ENCODE results near the gene VGF. TPM values are rescaled to one million over a fixed set of nuclear protein-coding genes. Genes with fewer than 3 reads are reported as not detected.

The VGF gene
- total RNA-seq, 1 donor from 2014 or later = not detected

- Histone ChIP-seq H3K36me3 (ENCODE audit: control insufficient read depth in 3 of 3, insufficient read depth in 3 of 3, low read length in 3 of 3) (peaks cover 17 to 30% (median 20%) of the 10 kb centered on the region in 3 donors), H3K9ac (ENCODE audit: low read depth in 1 of 3, low read length in 3 of 3) (no peak overlapping the region), H3K27me3 (ENCODE audit: control insufficient read depth in 3 of 3, insufficient read depth in 3 of 3, low read length in 3 of 3) (peaks cover 37 to 46% (median 37%) of the 10 kb centered on the region in 3 donors), H3K4me3 (ENCODE audit: low read length in 3 of 3) (no peak overlapping the region), H3K4me1 (ENCODE audit: control insufficient read depth in 3 of 3, insufficient read depth in 3 of 3, low read length in 3 of 3) (peaks cover 9 to 18% (median 14%) of the 10 kb centered on the region in 3 donors), H3K9me3 (ENCODE audit: control insufficient read depth in 3 of 3, low read length in 3 of 3) (no peaks in the 10 kb centered on the region), H3K27ac (ENCODE audit: low read depth, low read length) (no peak overlapping the region)
These were observed 4.5 kb downstream of the VGF start for GRCh38 chr7:101160910-101161309.

- no peak overlapping the region for H3K9ac ChIP-seq (ENCODE audit: low read depth in 1 of 3, low read length in 3 of 3)
- peaks cover 28 to 38% (median 29%) of the 10 kb centered on the region in 3 donors for H3K27me3 ChIP-seq (ENCODE audit: control insufficient read depth in 3 of 3, insufficient read depth in 3 of 3, low read length in 3 of 3)
- H3K4me1 ChIP-seq (ENCODE audit: control insufficient read depth in 3 of 3, insufficient read depth in 3 of 3, low read length in 3 of 3) = peaks cover 11 to 18% (median 17%) of the 10 kb centered on the region in 3 donors
- peaks cover 17 to 30% (median 20%) of the 10 kb centered on the region in 3 donors for H3K36me3 ChIP-seq (ENCODE audit: control insufficient read depth in 3 of 3, insufficient read depth in 3 of 3, low read length in 3 of 3)
- H3K4me3 ChIP-seq (ENCODE audit: low read length in 3 of 3) = no peak overlapping the region
- H3K9me3 ChIP-seq (ENCODE audit: control insufficient read depth in 3 of 3, low read length in 3 of 3) = no peaks in the 10 kb centered on the region
- H3K27ac ChIP-seq (ENCODE audit: low read depth, low read length) = no peak overlapping the region
These were observed 5.4 kb downstream of the VGF start for GRCh38 chr7:101159696-101160674.

- H3K36me3 ChIP-seq (ENCODE audit: control insufficient read depth in 3 of 3, insufficient read depth in 3 of 3, low read length in 3 of 3) = peaks cover 17 to 30% (median 20%) of the 10 kb centered on the region in 3 donors
These were observed 8.3 kb downstream of the VGF start for GRCh38 chr7:101156866-101157589.

GRCh38 chr7:101156277-101156676, 9.1 kb downstream of the VGF start:
- H3K27me3 ChIP-seq (ENCODE audit: control insufficient read depth in 3 of 3, insufficient read depth in 3 of 3, low read length in 3 of 3) = peaks cover 4 to 9% (median 5%) of the 10 kb centered on the region in 3 donors
- no peak overlapping the region for H3K4me3 ChIP-seq (ENCODE audit: low read length in 3 of 3)
- H3K9ac ChIP-seq (ENCODE audit: low read depth in 1 of 3, low read length in 3 of 3) = no peak overlapping the region
- peaks cover 8 to 14% (median 11%) of the 10 kb centered on the region in 3 donors for H3K4me1 ChIP-seq (ENCODE audit: control insufficient read depth in 3 of 3, insufficient read depth in 3 of 3, low read length in 3 of 3)
- H3K36me3 ChIP-seq (ENCODE audit: control insufficient read depth in 3 of 3, insufficient read depth in 3 of 3, low read length in 3 of 3) = peaks cover 17 to 30% (median 20%) of the 10 kb centered on the region in 3 donors
- H3K9me3 ChIP-seq (ENCODE audit: control insufficient read depth in 3 of 3, low read length in 3 of 3) = no peaks in the 10 kb centered on the region
- no peak overlapping the region for H3K27ac ChIP-seq (ENCODE audit: low read depth, low read length)

More at GRCh38 chr7:101156866-101157589, 8.3 kb downstream of the VGF start:
- H3K4me1 ChIP-seq (ENCODE audit: control insufficient read depth in 3 of 3, insufficient read depth in 3 of 3, low read length in 3 of 3) = peaks cover 8 to 14% (median 11%) of the 10 kb centered on the region in 3 donors
- H3K27ac ChIP-seq (ENCODE audit: low read depth, low read length) = no peak overlapping the region
- no peak overlapping the region for H3K4me3 ChIP-seq (ENCODE audit: low read length in 3 of 3)
- H3K27me3 ChIP-seq (ENCODE audit: control insufficient read depth in 3 of 3, insufficient read depth in 3 of 3, low read length in 3 of 3) = peaks cover 7 to 11% (median 10%) of the 10 kb centered on the region in 3 donors
- no peak overlapping the region for H3K9ac ChIP-seq (ENCODE audit: low read depth in 1 of 3, low read length in 3 of 3)
- no peaks in the 10 kb centered on the region for H3K9me3 ChIP-seq (ENCODE audit: control insufficient read depth in 3 of 3, low read length in 3 of 3)

GRCh38 chr7:101155303-101155702, 10.1 kb downstream of the VGF start:
- peak overlapping the region; percentile 67 to 77 (median 74) for H3K4me3 ChIP-seq (ENCODE audit: low read length in 3 of 3)
- H3K36me3 ChIP-seq (ENCODE audit: control insufficient read depth in 3 of 3, insufficient read depth in 3 of 3, low read length in 3 of 3) = peaks cover 17 to 29% (median 19%) of the 10 kb centered on the region in 3 donors
- H3K4me1 ChIP-seq (ENCODE audit: control insufficient read depth in 3 of 3, insufficient read depth in 3 of 3, low read length in 3 of 3) = peaks cover 8 to 14% (median 11%) of the 10 kb centered on the region in 3 donors
- peaks cover 3 to 7% (median 5%) of the 10 kb centered on the region in 3 donors for H3K27me3 ChIP-seq (ENCODE audit: control insufficient read depth in 3 of 3, insufficient read depth in 3 of 3, low read length in 3 of 3)
- no peaks in the 10 kb centered on the region for H3K9me3 ChIP-seq (ENCODE audit: control insufficient read depth in 3 of 3, low read length in 3 of 3)
- H3K9ac ChIP-seq (ENCODE audit: low read depth in 1 of 3, low read length in 3 of 3) = peak overlapping the region in 2 of 3 donors; percentile 67 to 73
- no peak overlapping the region for H3K27ac ChIP-seq (ENCODE audit: low read depth, low read length)

- Histone ChIP-seq H3K9me3 (ENCODE audit: control insufficient read depth in 3 of 3, low read length in 3 of 3) (no peaks in the 10 kb centered on the region), H3K36me3 (ENCODE audit: control insufficient read depth in 3 of 3, insufficient read depth in 3 of 3, low read length in 3 of 3) (peaks cover 12 to 23% (median 14%) of the 10 kb centered on the region in 3 donors), H3K9ac (ENCODE audit: low read depth in 1 of 3, low read length in 3 of 3) (peak overlapping the region in 2 of 3 donors; percentile 67 to 73), H3K4me3 (ENCODE audit: low read length in 3 of 3) (peak overlapping the region; percentile 67 to 77 (median 74)), H3K27me3 (ENCODE audit: control insufficient read depth in 3 of 3, insufficient read depth in 3 of 3, low read length in 3 of 3) (peaks cover 0 to 6% (median 5%) of the 10 kb centered on the region in 3 donors), H3K4me1 (ENCODE audit: control insufficient read depth in 3 of 3, insufficient read depth in 3 of 3, low read length in 3 of 3) (peaks cover 8 to 14% (median 11%) of the 10 kb centered on the region in 3 donors), H3K27ac (ENCODE audit: low read depth, low read length) (no peak overlapping the region)
These were observed 10.7 kb downstream of the VGF start for GRCh38 chr7:101154693-101155102.

GRCh38 chr7:101153969-101154692, 11.2 kb downstream of the VGF start, which contains the start of gene AP1S1:
Gene AP1S1 (plus strand): TSS chr7:101154476. CDS start chr7:101154515, 39 bp downstream.
- peaks cover 10 to 20% (median 13%) of the 10 kb centered on the region in 3 donors for H3K36me3 ChIP-seq (ENCODE audit: control insufficient read depth in 3 of 3, insufficient read depth in 3 of 3, low read length in 3 of 3)
- no peak within 1 kb of the TSS for H3K27ac ChIP-seq (ENCODE audit: low read depth, low read length)
- H3K4me3 ChIP-seq (ENCODE audit: low read length in 3 of 3) = peak within 1 kb of the TSS; percentile 67 to 77 (median 74)
- H3K4me1 ChIP-seq (ENCODE audit: control insufficient read depth in 3 of 3, insufficient read depth in 3 of 3, low read length in 3 of 3) = peaks cover 8 to 14% (median 11%) of the 10 kb centered on the region in 3 donors
- H3K27me3 ChIP-seq (ENCODE audit: control insufficient read depth in 3 of 3, insufficient read depth in 3 of 3, low read length in 3 of 3) = peaks cover 5 to 8% (median 5%) of the 10 kb centered on the region in 3 donors
- peak within 1 kb of the TSS in 2 of 3 donors; percentile 67 to 73 for H3K9ac ChIP-seq (ENCODE audit: low read depth in 1 of 3, low read length in 3 of 3)
- no peaks in the 10 kb centered on the region for H3K9me3 ChIP-seq (ENCODE audit: control insufficient read depth in 3 of 3, low read length in 3 of 3)

- Histone ChIP-seq H3K4me1 (ENCODE audit: control insufficient read depth in 3 of 3, insufficient read depth in 3 of 3, low read length in 3 of 3) (peaks cover 8 to 14% (median 11%) of the 10 kb centered on the region in 3 donors), H3K27ac (ENCODE audit: low read depth, low read length) (no peak overlapping the region), H3K27me3 (ENCODE audit: control insufficient read depth in 3 of 3, insufficient read depth in 3 of 3, low read length in 3 of 3) (peaks cover 5 to 10% (median 8%) of the 10 kb centered on the region in 3 donors), H3K4me3 (ENCODE audit: low read length in 3 of 3) (no peak overlapping the region), H3K36me3 (ENCODE audit: control insufficient read depth in 3 of 3, insufficient read depth in 3 of 3, low read length in 3 of 3) (peaks cover 2 to 5% (median 3%) of the 10 kb centered on the region in 3 donors), H3K9me3 (ENCODE audit: control insufficient read depth in 3 of 3, low read length in 3 of 3) (no peaks in the 10 kb centered on the region), H3K9ac (ENCODE audit: low read depth in 1 of 3, low read length in 3 of 3) (no peak overlapping the region)
These were observed 13.3 kb downstream of the VGF start for GRCh38 chr7:101151908-101152651.
